ENCODE data around the gene SHISAL2A.

GRCh38 chr1:52603630-52604029 lies 29.3 kb upstream of the SHISAL2A start:
- TF ChIP-seq CTCF (IDR thresholded peaks at IDR 0.05) (no peak), POLR2A (IDR thresholded peaks at IDR 0.05) (no peak)
